SK-N-SH treated with all-trans-retinoic acid at 6 μM for 48 hours (cell line): ENCODE data around the gene STYXL1.

ENCODE experiments used
- ISL1 ChIP-seq: fragments of 250-450 bp; sonication (Bioruptor Pico); IDR thresholded peaks from 2 replicates; pipeline ENCODE4 v2.1.2; 2022; ENCODE audit warnings: mild to moderate bottlenecking, moderate library complexity
- RARB ChIP-seq: fragments of 250-450 bp; sonication (Bioruptor Pico); IDR thresholded peaks from 2 replicates; pipeline ENCODE4 v1.8.0; 2021; ENCODE audit warnings: mild to moderate bottlenecking, moderate library complexity
- TCF4 ChIP-seq: fragments of 250-450 bp; sonication (Bioruptor Pico); IDR thresholded peaks from 2 replicates; pipeline ENCODE4 v1.8.0; 2021; ENCODE audit warnings: mild to moderate bottlenecking, moderate library complexity, borderline replicate concordance
- ZFP3 ChIP-seq: fragments of 250-450 bp; sonication (Bioruptor Pico); IDR thresholded peaks from 2 replicates; pipeline ENCODE4 v1.5.0; 2020; ENCODE audit warnings: mild to moderate bottlenecking, moderate library complexity
- ZFP30 ChIP-seq: fragments of 450-650 bp; formaldehyde crosslinking; IDR thresholded peaks from 2 replicates; pipeline ENCODE4 v1.5.0; 2022; ENCODE audit warnings: mild to moderate bottlenecking, moderate library complexity

GRCh38 chr7:76016191-76016947, 31.4 kb downstream of the STYXL1 start:
- TF ChIP-seq ZFP30 (no peak; the same call in 1 of the 2 replicates), RARB (CRISPR knock-in tag) (no peak), ZFP3 (CRISPR knock-in tag) (no peak), ISL1 (no peak), TCF4 (CRISPR knock-in tag) (no peak)
